MG63 (cell line): ENCODE data around the gene PIGQ. TPM values are rescaled to one million over a fixed set of nuclear protein-coding genes. Genes with fewer than 3 reads are reported as not detected.

ENCODE experiments used
- DNase-seq: peaks from one replicate; pipeline ENCODE4 v3.0.0-alpha.2; 2020
- H3K27me3 ChIP-seq: fragments of 250-450 bp; sonication (Bioruptor Pico); 2 replicates; pipeline ENCODE4 v1.5.1; 2020; ENCODE audit warnings: mild to moderate bottlenecking, moderate library complexity
- H3K36me3 ChIP-seq: fragments of 250-450 bp; sonication (Bioruptor Pico); 2 replicates; pipeline ENCODE4 v1.5.1; 2020; ENCODE audit warnings: mild to moderate bottlenecking, moderate library complexity
- H3K4me3 ChIP-seq: fragments of 250-450 bp; sonication (Bioruptor Pico); 2 replicates; pipeline ENCODE4 v1.5.1; 2020; ENCODE audit warnings: mild to moderate bottlenecking, moderate library complexity
- H3K9me3 ChIP-seq: fragments of 250-450 bp; sonication (Bioruptor Pico); 2 replicates; pipeline ENCODE4 v1.5.1; 2020; ENCODE audit warnings: mild to moderate bottlenecking, moderate library complexity
- total RNA-seq: library from RNA; depleted of rRNA; stranded (reverse); fragments of >200 nt; shearing (Covaris generic); gene quantifications from 2 replicates; pipeline ENCODE4 v1.2.3, GENCODE V29; 2014; ENCODE audit warnings: low replicate concordance

Gene PIGQ
- total RNA-seq, 1 experiment from 2014 or later = 31.7 TPM

- no peaks in the 10 kb centered on the region for H3K9me3 ChIP-seq
- H3K27me3 ChIP-seq = no peaks in the 10 kb centered on the region
- peaks cover 41% of the 10 kb centered on the region for H3K36me3 ChIP-seq
- no peak for DNase-seq
- H3K4me3 ChIP-seq = no peak overlapping the region
Measured at GRCh38 chr16:530111-530817, 39.5 kb upstream of the PIGQ start.

- Histone ChIP-seq H3K27me3 (no peaks in the 10 kb centered on the region), H3K36me3 (peaks cover 50% of the 10 kb centered on the region), H3K9me3 (no peaks in the 10 kb centered on the region), H3K4me3 (no peak overlapping the region)
- no peak for DNase-seq
Measured at GRCh38 chr16:531494-532125, 38.2 kb upstream of the PIGQ start.

DNA sequence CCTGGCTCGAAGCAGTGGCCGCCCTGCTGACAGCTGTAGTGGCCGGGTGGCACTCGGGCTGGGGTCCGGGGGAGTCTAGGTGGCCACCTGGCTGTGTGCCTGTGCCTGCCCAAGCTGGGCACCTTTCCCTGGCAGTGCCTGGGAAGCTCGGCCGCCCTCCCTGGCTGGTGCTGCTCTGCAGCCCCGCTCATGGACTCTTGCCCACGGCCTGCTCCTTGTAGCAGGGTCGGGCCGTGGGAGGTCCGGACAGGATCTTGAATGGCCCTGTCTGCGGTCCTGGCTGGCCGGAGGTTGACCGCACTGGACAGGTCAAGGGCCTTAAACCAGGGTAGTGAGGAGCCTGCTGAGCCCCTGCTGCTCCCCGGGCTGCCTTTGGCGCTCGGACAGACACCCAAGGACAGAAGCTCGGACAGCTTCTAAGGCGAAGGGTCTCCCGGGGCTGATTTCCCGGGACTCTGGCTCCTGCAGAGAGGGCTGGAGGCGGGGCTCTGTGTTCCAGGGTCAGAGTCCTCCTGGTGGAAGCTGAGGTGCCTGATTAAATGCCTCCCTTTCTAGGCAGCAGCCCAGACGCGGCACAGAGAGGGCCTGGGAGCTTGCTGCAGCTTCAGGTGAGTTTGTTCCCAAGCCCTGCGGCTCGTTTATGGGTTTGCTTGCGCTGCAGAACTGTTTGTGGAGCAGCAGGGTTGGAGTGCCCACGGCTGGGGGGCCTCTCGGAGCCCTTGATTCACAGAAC lies 36.2 kb upstream of the PIGQ start:
- peaks cover 60% of the 10 kb centered on the region for H3K36me3 ChIP-seq
- H3K27me3 ChIP-seq = no peaks in the 10 kb centered on the region
- no peaks in the 10 kb centered on the region for H3K9me3 ChIP-seq
- no peak for DNase-seq
- H3K4me3 ChIP-seq = no peak overlapping the region

DNA sequence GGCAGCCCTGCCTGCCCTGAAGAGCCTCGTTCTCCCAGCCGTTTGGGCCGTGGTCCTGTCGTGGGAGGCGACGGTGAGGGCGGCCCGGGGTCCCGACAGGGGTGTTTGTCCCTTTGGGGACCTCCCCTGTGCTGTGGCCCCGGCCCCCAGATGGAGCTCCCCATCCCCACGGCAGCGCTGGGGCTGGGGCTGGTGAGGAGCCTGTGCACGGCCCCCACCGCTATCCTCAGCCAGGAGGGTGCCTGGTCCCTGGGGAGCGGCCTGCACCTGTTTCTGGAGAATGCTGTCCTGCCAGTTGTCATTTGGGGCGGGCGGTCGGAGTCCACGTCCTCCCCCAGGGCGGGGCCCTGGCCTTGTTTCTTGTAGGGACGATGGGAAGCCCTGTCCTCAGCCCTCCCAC lies 35.6 kb upstream of the PIGQ start:
- H3K4me3 ChIP-seq = no peak overlapping the region
- H3K27me3 ChIP-seq = no peaks in the 10 kb centered on the region
- DNase-seq = no peak
- H3K9me3 ChIP-seq = no peaks in the 10 kb centered on the region
- H3K36me3 ChIP-seq = peaks cover 58% of the 10 kb centered on the region

GRCh38 chr16:534856-535445 lies 34.8 kb upstream of the PIGQ start:
- H3K36me3 ChIP-seq = peaks cover 58% of the 10 kb centered on the region
- H3K4me3 ChIP-seq = no peak overlapping the region
- no peaks in the 10 kb centered on the region for H3K27me3 ChIP-seq
- no peak for DNase-seq
- no peaks in the 10 kb centered on the region for H3K9me3 ChIP-seq

DNA sequence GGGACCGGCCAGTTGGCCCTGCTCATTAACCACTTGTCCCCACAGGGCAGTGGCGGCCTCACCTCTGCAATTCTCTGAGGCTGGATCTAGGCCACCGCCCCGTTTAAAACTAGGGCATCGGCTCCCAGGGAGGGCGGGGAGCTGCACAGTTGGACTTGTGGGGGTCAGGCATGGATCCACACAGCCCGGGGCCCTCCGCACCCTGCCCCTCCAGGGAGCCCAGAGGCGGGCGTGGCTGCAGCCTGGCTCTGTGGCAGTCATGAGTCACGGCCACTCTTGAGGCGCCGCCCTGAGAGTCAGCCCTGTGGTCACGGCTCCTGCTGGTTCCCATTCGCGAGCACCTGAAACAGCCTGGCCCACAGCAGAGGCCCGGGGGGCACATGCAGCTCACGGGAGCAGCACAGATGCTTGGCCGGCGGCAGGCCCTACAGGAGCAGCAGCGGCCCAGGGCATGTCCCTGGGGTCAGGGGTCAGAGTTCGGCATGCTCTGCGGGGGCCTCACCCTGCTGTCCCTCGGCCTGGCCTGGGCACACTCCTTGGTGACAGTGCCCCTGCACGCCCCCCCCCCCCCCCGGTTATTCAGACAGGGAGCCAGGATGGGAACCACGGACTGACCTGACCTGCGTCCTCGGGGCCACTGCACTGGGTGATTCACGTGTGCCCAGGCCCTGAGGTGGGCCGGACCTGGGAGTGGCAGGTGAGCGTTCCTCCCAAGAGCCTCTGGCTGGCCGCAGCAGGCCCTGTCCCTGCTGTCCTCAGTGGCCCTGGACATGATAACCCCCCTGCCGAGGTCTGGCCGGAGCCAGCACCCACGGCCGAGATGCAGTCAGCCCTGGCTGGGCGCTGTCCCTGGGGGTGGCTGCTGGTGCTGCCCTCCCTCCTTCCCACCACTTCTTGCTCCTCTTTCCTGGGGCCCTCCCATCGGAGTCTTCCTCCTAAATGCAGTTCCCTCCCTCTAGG lies 34.0 kb upstream of the PIGQ start:
- no peaks in the 10 kb centered on the region for H3K9me3 ChIP-seq
- no peaks in the 10 kb centered on the region for H3K27me3 ChIP-seq
- peaks cover 56% of the 10 kb centered on the region for H3K36me3 ChIP-seq
- H3K4me3 ChIP-seq = no peak overlapping the region
- peak; percentile 90 for DNase-seq

DNA sequence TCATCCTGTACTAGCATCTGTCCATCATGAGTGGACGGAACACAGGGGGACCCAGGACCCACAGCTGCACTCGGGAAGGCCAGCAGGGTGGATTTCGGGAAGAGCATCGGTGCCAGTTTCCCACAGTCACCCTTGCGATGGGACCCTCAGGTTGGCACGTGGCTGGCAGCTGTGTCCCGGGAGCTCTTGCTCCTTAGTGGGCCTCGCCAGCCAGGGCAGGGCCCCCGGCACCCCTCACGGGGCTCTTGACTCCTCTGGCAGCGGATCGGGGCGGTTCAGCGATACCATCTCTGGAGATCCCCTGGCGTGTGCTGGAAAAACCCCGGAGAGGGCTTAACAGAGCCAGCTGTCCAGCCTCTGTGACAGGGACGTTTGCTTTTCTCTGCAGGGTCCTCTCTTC lies 33.0 kb upstream of the PIGQ start:
- DNase-seq = no peak
- Histone ChIP-seq H3K4me3 (no peak overlapping the region), H3K27me3 (no peaks in the 10 kb centered on the region), H3K36me3 (peaks cover 59% of the 10 kb centered on the region), H3K9me3 (no peaks in the 10 kb centered on the region)

DNA sequence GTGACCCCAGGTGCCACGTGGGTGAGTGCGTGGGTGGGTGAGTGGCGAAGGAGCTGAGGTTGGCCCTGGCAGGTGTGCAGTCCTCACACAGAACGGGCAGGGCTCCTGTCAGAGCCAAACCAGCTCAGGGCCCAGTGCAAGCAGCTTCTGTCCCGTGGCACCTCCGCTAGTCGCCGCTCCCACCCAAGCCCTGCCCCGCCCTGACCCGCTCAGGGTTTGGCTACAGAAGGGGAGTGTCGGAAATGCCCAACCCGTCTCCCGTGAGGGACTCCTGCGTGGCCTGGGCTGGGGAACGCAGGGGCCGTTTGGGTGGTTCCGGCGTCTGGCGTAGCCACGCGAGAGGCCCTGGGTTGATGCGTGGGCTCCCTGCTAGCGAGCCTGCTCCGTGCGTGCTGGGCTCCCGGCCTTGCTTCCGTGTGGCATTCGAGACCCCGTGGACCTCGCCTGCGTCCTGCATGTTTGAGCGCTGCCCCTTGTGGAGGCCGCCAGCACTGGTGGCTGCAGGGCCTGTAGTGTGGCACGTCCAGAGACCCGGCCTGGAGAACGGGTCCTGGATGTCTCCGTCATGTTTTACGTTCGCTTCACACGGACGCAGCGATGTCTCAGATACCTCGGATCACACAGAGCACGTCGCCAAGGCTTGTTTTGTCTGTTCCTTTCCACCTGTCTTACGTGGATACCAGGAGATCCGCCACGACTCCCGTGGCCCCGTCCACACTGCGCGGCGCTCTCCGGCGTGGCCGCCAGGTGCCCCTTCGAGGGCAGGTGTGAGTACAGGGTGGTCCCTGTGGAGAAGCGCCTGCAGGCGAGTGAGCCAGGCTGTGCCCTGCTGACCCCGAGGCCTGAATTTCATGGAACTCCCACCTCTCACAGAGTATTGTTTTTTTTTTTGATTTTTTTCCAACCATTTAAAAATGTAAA lies 32.1 kb upstream of the PIGQ start:
- Histone ChIP-seq H3K4me3 (no peak overlapping the region), H3K36me3 (peaks cover 66% of the 10 kb centered on the region), H3K27me3 (no peaks in the 10 kb centered on the region), H3K9me3 (no peaks in the 10 kb centered on the region)
- no peak for DNase-seq

DNA sequence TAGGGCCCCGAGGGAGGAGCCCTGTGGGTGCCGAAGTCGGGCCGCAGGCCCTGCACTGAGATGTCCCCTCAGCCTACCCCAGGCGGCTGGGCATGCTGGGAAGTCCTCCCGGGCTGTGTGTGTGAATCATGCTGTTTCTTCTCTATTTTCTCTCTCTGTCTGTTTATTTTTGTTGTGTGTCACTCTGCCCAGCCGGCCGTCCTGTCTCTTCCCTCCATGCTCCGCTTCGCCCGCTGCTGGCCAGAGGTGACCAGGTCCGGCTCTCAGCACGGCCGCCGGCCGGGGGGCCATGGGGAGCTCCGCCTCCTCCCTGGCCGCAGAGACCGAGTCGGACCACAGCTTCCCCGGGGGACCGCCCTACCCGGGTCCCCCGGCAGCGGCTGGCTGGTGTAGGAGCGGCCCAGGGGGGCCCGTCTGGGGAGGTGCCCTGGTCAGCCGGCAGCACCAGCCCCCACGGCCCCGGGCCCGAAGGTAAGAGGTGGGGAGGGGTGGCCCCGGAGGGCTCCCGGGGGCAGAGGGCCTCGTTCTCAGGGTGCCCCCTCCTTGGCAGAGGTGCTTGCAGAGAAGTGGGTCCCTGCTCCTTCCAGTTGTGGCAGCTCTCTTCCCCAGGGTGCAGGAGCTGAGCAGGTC lies 29.8 kb upstream of the PIGQ start:
- no peak overlapping the region for H3K4me3 ChIP-seq
- no peaks in the 10 kb centered on the region for H3K27me3 ChIP-seq
- H3K36me3 ChIP-seq = peaks cover 61% of the 10 kb centered on the region
- no peaks in the 10 kb centered on the region for H3K9me3 ChIP-seq
- peak; percentile 57 for DNase-seq

DNA sequence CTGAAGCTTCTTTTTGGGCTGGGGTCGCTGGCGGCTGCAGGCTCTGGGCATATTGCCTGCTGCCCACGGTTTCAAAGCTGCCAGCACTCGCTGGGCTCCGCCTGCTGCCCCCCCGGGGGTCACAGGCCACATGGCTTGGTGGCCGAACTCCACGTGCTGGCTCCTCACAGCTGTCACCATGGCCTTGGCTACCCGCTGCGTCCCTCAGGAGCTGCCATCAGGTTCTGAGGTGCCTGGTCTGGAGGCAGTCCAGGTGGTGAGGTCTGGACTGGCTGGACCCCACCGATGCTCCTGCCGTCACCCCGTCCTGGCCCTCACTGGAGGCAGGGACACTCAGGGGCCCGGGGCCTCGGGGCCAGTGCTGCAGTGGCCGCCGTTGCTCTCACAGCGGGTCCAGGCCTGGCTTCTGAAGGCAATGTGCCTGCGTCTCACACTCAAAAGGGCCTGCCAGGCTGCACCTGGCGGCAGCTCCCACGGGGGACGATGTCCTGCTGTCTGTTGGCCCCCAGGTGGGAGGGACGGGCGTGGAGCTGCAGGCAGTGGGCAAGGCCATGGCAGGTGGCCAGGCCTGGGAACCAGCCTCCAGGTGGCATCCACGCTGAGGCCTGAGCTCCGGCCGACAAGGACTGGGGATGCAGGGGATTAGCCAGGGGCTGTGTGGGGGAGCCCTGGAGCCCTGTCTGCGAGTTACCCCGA lies 29.0 kb upstream of the PIGQ start:
- no peak for DNase-seq
- H3K4me3 ChIP-seq = no peak overlapping the region
- H3K27me3 ChIP-seq = no peaks in the 10 kb centered on the region
- H3K9me3 ChIP-seq = no peaks in the 10 kb centered on the region
- H3K36me3 ChIP-seq = peaks cover 53% of the 10 kb centered on the region

DNA sequence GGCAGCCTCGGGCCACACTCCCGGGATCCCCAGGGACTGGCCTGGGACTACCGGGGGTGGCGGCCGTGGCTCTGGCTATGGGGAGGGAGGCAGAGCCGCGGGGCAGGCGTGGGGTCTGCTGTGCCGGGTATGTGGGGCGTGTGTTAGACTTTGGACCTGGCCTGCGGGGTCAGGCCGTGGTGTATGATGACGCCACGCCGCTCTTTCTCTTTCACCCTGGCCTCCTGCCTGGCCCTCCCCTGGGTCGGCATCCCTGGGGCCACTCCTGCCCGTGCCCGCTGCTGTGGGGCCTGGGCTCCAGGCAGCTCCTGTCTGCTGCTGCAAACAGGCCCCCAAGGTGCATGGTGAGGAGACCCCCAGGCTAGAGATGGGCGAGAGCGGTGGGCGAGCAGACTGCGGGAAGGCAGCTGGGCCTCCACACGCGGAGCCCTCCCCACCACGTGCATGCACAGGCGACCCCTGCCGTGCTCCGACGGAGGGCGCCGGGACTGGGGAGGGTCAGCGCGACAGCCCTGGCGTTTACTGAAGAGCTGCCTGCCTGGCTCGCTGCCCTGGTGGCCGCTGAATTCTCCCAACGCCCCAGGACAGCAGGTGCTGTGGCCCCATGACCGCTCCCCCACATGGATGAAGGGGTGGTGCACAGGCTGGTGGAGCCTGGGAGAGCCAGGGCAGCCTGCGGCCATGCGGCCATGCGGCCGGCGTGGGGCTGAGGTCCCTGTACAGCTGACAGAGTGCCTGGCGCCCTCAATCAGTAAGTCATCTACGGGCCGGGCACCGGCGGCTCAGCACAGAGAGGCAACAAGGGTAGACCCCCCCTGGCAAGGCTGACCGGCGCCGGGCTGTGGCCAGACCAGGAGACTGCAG lies 26.2 kb upstream of the PIGQ start:
- H3K9me3 ChIP-seq = no peaks in the 10 kb centered on the region
- H3K4me3 ChIP-seq = no peak overlapping the region
- H3K27me3 ChIP-seq = no peaks in the 10 kb centered on the region
- no peak for DNase-seq
- peaks cover 47% of the 10 kb centered on the region for H3K36me3 ChIP-seq

DNA sequence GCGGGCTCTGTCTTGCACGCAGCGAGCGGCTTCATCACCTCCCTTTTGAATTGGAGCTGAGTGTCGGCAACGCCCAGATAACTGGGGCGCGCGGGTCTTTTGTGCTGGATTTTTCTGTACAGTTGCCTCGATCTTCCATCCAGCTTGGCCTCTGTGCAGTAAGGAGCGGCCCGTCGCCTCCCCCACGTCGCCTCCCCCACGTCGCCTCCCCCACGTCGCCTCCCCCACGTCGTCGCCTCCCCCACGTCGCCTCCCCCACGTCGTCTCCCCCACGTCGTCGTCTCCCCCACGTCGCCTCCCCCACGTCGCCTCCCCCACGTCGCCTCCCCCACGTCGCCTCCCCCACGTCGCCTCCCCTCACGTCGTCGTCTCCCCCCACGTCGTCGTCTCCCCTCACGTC lies 25.3 kb upstream of the PIGQ start:
- DNase-seq = no peak

DNA sequence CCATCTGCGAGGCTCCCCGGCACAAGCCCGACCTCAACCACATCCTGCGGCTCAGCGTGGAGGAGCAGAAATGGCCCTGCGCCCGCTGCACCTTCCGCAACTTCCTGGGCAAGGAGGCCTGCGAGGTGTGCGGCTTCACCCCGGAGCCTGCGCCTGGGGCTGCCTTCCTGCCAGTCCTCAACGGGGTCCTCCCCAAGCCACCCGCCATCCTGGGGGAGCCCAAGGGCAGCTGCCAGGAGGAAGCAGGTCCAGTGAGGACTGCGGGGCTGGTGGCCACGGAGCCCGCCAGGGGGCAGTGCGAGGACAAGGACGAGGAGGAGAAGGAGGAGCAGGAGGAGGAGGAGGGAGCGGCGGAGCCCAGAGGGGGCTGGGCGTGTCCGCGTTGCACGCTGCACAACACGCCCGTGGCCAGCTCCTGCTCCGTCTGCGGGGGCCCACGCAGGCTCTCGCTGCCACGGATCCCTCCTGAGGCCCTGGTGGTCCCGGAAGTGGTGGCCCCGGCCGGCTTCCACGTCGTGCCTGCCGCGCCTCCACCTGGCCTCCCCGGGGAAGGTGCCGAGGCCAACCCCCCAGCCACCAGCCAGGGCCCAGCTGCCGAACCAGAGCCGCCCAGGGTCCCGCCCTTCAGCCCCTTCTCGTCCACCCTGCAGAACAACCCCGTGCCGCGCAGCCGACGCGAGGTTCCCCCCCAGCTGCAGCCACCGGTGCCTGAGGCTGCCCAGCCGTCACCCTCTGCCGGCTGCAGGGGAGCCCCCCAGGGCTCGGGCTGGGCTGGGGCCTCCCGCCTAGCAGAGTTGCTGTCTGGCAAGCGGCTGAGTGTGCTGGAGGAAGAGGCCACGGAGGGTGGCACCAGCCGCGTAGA lies 22.6 kb upstream of the PIGQ start:
- Histone ChIP-seq H3K9me3 (no peaks in the 10 kb centered on the region), H3K36me3 (peaks cover 38% of the 10 kb centered on the region), H3K4me3 (no peak overlapping the region), H3K27me3 (no peaks in the 10 kb centered on the region)
- DNase-seq = no peak

More for the DNA sequence above, 25.3 kb upstream of the PIGQ start:
- Histone ChIP-seq H3K36me3 (peaks cover 45% of the 10 kb centered on the region), H3K27me3 (no peaks in the 10 kb centered on the region), H3K4me3 (no peak overlapping the region), H3K9me3 (no peaks in the 10 kb centered on the region)
